HG03469 (cell line): ENCODE measurements around the gene NR4A1.

Experiments
- ATAC-seq: cut with Tn5 transposase; IDR thresholded peaks from one replicate; pipeline ENCODE4 v1.9.1; 2021; ENCODE audit warnings: mild to moderate bottlenecking, moderate library complexity, moderate number of reproducible peaks; ENCODE audit not compliant: unreplicated experiment

The NR4A1 gene

DNA sequence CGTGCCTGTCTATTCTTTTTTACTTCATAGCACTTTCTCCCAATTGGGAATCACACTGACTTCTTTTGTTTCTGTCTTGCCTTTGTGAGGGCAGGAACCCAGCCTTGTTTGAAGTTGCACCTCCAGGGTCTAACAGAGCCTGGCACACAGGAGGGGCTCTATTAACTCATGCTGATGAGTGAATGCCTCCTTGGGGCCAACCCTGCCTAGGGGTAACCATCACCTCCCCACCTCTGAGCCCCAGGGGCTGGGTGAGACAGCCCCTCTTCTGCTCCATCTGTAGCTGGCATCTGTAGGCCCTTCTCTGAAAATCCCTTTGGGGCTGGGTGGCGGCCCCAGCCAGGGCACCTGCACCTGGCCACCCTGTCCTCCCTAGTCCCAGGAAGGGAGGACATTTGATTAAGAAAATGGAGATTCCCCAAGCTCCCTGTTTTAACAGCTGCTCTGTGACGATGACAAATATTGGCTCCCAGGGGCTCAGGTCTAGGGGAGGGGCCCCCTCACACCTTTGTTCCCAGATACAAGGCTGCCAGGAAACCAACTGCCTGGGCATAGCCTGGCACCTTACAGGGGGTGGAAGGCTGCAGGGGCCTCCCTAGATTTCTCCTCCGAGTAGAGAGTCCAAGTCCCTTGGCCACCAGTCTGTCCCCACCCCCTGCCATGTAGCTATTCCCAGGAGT, 32.7 kb upstream of the NR4A1 start:
- no peak for ATAC-seq

DNA sequence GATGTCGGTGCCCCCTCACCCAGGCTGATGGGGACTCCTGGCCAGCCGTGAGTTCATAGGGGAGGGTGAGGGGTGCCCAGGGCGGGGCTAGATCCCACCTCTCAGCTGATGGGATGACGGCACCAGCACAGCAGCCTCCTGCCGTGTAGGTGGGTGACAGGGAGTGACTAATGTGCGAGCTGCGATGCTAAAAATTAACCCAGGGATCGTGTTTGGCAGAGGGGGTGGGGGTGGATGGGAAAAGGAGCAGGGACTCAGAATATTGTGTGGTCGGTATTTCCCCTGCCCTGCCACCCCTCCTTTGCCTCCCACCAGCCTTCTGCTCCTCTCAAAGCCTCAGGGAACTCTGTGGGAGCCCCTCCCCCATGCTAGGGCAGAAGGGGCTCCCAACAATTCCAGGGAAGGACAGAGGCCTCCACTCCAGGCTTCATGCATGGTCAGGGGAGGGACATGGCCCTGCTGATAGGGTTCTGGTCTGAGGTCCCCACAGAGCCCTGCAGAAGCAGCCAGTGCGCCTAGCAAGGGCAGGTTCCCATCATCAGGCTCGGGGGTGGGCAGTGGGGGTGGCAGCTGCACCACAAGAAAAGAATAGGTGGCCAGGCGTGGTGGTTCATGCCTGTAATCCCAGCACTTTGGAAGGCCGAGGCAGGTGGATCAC, 32.0 kb upstream of the NR4A1 start:
- ATAC-seq, result no peak

DNA sequence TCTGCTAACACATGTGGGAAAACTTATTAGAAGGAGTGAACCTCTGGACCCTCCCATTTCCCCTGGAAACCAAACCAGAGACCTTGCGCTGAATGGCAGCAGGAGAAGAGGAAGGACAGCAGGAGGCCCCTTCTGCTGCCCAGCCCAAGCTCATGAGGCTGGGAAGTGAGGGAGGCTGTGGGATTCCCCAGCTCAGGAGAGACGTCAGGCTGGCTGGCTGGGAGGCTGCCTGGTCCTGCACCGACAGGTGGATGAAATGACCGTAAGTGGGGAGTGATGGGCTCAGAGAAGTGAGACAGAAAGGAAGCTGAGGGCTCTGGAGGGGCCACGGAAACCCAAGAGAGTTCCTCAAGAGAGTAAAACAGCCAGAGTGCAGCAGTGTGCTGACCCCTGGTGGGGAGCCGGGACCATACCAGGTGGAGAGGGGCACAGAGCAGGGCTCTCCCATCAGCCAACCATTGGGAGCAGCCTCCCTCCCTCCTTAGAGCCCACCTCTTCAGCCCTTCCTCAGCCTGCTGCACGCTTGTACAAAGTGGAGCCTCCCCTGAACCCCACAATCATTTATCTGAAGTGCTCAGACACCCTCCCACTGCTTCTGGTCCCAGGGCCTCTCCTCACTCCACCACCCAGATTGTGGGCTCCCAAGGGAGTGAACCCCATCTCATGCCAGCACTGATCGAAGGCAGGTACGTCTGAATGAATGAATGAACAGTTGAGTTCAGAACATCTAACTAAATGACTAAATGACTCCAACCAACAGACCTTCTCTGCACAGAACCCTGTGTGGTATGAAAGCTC, 30.5 kb upstream of the NR4A1 start:
- no peak for ATAC-seq

DNA sequence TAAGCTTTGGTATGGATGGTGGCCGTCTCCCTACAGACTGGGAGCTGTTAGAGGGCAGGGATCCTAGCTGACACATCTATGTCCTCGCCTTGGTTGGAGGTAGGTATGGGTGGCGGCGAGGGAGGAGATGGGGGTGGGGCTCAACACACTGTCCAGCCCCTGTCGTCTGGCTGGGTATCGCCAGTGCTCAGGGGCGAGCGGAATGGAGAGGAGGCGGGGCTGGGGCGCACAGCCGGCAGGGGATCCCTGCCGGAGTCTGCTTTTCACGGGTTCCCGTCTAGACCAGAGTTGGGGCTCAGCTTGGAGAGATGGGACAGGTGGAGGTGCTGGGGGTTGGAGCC, 28.4 kb upstream of the NR4A1 start:
- ATAC-seq, result no peak

DNA sequence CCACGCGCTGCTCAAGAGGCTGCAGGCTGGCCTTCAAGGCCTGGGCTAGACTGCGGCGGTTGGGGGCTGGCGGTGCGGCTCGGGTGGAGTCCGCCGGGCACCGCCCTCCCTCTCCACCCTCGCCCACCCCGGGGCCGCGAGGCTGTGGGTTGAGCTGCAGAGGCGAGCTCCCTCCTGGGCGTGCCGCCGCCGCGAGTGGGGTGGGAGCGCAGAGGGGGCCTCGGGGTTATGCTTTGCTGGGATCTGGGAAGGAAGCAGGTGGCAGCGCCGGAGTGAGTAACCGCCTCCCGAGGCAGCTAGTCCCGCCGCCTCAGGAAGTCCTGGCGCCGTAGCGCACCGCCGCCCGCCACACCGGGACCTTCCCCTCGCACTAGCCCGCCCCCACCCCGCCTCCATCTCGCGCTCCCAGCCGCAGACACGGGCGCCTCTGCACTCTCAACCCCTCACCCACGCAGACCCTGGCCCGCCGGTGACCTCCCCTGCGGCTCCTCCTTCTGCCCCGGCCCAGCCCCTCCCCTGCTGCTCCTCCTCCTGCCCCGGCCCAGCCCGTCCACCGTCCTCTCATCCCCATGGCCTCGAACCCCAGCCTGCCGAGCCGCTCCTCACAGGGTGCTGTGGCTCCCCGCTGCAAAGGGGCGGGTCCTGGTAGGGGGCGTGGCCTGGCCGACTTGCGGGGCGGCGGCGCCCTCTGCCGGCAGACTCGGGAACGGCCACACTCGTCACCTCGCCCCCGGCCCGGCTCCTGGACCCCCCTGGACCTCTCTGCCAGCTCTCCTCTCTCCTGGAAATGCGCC, 27.9 kb upstream of the NR4A1 start:
- no peak for ATAC-seq

DNA sequence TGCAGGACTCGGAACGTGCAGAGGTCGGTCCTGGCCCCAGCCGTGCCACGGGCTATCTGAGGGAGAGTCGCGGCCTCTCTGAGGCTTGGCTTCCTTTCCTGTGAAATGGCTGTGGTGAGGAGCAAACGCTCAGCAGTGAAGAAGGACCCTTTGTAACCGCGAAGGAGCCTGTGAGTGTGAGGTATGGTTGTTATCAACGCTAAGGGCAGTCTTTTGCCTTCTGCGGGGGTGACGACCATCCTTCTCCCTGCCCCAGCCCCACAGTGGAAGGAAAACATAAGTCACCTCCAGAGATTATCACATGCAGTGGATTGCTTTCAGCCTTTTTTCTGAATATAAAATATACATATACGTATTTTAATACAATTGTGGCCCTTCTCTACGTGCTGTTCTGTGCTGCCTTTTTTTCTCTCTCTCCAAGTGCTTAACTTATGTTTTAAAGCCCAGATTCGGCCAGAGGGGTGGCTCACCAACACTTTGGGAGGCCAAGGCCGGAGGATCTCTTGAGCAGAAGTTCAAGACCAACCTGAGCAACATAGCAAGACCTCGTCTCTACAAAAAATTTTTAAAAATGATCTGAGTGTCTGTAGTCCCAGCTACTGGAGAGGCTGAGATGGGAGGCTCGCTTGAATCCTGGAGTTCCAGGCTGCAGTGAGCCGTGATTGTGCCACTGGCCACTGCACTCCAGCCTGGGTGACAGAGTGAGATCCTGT, 27.1 kb upstream of the NR4A1 start:
- ATAC-seq, result no peak

DNA sequence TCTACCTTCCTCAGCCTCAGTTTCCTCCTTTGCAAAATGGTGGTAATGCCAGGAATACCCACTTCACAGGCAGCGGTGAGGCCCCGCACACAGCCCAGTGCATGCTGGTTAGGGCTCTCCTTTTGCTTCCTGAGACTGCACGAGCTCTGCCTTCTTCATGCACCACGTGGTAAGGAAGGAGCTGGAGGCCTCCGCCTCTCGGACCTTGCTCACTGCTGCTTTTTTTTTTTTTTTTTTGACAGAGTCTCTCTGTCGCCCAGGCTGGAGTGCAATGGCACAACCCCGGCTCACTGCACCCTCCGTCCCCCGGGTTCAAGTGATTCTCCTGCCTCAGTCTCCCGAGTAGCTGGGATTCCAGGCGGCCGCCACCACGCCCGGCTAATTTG, 26.4 kb upstream of the NR4A1 start:
- no peak for ATAC-seq

DNA sequence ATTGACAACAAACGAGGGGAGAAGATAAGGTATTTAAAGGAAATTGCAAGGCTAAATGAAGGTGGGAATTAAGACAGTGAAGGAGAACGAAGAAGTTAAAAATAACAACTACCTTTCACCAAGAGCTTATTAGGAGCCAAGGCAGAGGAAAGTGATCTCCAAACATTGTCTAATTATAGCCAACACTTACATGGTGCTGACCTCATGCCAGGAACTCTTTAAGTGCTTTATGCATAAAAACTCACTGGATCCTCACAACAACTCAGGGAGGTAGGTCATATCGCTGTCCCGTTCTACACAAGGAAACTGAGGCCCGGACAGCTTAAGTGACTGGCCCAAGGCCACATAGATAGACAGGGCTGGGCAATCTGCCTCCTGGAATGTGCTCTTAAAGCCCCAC, 25.0 kb upstream of the NR4A1 start:
- no peak for ATAC-seq

DNA sequence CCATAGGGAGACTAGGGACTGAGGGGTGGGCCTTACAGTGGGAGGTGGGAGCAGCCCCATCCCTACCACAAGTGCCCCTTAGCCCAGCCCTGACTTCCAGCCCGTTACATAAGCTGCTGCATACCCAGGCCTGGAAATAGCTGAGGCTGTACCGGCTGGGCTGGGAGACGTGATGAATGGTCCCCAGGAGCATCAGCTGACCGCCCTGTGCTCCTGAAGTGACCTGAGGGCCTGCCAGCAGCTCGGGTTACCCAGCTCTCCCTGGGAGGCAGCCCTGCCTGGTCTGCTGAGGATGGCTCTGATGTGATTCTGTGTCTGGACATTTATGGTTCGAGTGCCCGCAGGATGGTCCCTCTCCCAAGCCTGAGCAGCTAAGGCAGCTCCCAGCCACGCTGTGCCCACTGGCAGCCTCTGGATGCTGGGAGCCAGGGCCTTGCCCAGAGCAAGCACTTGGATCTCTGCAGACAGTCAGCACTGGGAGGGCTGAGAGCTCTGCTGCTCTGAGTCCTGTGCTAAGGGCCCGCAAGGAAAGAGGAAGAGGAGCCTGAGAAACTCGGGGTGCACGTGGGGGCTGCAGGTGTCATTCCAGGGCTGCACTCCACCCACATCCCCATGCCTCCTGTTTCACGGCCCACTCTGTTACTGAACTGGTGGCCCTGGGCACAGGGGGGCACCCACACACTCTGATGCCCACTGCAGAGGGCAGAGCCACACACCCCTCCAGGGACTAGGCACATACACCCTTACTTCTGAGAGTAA, 24.0 kb upstream of the NR4A1 start:
- no peak for ATAC-seq

DNA sequence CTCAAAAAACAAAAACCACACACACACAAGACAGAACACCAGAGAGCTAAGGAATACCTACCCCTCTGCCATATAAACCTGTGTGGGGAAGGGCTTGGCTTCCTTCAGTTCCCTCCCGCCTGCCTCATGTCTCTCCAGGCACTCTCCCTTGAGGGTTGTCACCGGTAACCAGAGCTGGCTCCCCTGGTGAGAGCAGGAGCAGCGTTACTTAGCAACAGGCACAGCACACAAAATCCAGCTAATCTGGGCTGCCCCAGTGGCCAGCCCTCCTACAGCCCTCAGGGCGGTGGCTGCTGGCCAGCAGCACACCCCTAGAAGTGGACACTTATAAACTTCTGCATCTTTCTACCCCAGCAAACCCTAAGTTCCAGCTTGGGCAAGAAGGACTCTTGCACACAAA, 21.6 kb upstream of the NR4A1 start:
- no peak for ATAC-seq

DNA sequence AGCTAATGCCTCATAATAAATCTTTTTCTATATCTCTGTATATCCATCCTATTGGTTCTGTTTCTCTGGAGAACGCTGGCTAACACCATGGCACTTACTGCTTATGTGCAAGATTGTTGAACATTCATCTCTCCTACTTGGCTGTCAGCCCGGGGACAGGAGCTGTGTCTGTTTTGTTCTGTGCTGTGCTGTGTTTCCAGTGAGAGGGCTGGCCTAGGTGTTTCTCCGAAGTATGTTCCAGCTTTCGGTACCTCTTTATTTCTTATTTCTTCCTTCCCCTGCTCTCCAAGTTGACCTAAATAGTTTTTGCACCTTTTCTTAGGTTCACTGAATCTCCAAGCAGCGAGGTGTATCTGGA, 18.8 kb upstream of the NR4A1 start:
- no peak for ATAC-seq

DNA sequence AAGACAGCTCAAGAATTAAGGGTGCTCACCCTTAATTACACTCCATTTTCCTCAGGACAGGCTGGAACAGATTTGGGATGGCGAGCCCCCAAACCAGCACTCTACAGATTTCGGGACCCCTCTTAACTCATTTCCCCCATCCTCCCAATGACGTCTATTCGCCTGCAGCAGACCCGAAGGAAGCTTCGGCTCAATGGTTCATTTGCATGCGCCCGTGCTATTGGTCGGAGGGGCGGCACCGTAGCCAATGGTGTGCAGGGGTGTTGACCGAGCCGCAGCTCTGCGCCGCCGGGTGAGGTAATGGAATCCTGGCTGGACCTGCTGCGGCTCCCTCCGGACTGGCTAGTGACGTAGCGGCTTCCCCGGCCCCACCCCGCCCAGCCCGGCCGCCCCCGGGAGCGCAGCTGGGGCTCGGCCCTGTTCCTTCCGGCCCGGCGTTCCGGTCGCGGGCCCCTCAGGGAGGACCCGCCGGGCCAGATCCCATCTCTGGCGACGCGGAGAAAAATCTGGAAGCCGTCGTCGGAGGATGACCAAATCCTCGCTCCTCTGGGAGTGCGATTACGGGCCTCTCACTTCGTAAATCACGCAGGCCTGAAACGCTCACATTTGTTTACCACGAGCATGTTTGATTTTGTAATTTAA, 18.3 kb upstream of the NR4A1 start:
- ATAC-seq, result peak; percentile 77

DNA sequence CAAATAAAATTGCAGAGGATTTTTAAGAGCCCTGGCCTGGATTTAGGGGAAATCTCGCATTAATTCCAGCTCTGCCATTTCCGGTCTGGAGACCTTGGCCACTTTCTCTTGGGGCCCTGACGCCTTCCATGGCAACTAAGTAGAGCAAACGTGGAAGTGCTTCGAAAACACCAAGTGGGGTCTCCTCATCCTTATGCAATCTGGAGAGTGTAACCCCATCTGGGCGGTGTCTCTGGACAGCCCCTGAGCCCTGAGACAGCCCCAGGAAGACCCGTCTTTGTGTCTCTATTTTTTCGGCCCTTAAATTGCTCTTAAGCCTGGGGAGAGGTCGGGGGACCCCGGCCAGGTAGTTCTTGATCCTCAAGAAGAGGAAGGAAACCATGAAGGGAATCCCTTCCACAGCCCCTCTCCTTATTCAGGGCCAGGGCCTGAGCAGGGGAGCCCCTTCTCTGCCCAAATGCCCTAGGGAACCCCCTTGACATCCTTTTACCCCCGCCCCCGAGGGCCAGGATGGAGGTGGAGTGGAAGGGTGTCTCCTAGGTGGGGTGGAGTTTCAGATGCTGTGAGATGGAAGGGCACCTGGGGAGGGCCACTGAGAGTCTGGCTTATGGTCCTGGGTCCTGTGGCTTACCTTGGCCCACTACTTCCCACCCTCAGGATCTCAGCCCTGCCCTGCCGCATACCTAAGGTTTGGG, 17.6 kb upstream of the NR4A1 start:
- no peak for ATAC-seq

DNA sequence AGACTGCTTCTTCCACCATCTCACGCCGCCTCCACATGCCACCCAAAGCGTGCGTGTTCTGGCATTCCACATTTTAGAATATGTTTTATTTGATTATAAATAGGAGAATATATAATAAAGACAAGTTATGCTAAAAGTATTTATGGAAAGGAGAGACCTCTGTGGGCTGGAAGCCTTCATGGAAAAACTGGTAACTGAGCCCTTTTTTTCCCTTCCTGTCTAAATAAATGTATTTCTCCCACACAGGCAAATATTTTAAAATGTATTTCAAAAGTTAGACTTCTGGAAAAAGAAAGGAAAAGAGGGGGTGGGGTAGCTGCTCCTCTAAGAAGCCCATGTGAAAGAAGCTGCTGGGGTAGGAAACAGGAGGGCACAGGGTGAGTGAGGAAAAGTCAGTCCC, 16.1 kb upstream of the NR4A1 start:
- ATAC-seq, result no peak

DNA sequence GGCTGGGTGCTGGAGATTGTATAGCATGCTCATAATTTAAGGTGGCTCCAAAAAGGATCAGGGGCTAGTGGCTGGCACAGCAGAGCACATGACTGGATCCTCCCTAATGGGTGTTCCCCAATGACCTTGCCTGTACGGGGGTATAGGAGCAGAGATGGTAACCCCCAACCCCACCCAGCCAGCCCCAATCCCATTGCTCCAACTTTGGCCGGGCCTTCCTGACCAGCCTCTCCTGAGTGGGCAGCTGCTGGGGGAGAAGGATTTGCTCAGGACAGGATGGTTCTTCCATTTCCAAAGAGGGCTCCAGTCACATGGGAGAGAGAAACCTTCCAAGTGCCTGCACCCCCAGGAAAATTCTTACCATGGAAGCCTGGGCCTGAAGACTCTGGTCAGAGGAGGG, 15.3 kb upstream of the NR4A1 start:
- no peak for ATAC-seq

DNA sequence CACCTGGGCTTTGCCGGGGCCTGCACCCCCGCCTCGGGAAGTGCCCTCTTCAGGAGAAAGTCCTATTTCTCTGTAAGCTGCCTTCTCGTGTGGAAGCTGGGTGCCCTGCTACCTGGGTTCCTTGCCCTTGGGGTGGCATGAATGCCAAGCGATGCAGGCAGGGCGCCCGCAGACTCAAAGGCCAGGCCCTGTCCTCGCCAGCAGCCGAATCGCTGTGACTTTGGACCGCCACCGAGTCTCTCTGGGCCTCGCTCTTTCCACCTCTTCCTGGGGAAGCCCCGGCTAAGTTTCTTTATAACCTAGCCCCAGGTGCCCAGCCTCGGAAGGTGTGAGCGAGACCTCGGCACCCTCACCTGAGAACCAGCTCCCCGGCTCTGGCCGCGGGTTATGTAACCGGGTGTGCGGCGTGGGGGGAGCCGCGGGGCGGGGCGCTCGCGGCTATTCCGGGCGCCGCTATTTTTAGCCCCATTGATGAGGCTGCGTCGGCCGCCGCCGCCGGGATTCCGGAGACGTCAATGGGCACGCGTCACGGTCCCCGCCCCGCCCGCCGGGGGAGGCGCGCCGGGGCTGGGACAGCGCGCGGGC, 14.6 kb upstream of the NR4A1 start:
- no peak for ATAC-seq

DNA sequence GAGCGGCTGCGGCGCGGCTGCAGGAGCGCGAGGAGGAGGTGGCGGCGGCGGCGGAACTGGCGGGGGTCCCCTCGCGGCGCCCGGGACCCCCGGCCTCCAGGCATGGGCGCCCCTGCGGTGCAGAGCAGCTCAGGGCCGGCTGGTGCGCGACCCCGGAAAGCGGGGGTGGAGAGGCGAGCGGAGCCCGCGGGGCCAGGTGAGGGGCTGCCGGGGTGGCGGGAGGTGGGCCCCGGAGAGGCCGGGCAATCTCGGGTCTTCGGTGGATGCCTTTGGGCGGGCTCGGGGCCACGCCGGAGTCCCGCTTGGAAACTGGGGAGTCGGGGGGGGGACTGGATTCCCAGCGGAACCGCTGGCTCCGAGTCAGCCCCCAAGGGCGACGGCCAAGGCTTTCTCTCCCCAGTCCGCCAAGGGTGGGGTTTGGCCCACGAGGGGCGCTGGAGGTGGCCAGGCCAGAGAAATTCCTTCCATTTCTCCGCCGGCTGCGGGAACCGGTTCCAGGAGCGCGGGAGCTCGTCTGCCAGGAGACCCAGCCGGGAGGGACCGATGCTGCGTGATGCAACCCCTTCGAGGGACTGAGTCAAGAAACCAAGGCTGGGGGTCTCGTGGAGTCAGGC, 13.9 kb upstream of the NR4A1 start:
- no peak for ATAC-seq

DNA sequence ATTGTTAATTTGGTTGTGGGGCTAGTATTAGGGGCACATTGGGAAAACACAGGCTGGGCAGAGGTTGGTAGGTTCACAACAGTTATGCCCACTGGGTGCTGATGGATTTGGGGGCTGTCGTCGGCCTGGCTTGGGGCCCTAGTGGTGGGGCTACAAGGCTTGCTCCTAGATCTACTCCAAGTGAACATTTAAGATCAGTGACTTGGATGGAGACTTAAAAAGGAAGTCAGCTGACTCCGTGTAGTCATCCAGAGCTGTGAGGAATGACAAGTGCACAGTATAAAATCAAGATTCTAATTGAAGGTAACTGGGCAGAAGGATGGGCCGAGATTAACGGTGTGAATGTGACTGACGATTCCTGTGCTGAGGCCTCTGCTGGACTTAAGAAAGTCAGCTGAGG, 12.8 kb upstream of the NR4A1 start:
- ATAC-seq, result no peak
